Kidney epithelial cell (primary cell): ENCODE results near the gene SENP7. TPM values are rescaled to one million over a fixed set of nuclear protein-coding genes. Genes with fewer than 3 reads are reported as not detected.

Source experiments
- DNase-seq: peaks from one replicate; pipeline ENCODE4 v3.0.0-alpha.2; 2010; ENCODE audit warnings: low read depth
- H3K27me3 ChIP-seq: 2 replicates; pipeline ENCODE4 v1.6.0; 2011; ENCODE audit warnings: low read length; ENCODE audit not compliant: control insufficient read depth, insufficient read depth
- H3K36me3 ChIP-seq: 2 replicates; pipeline ENCODE4 v1.5.1; 2011; ENCODE audit warnings: low read length; ENCODE audit not compliant: control insufficient read depth, insufficient read depth
- H3K4me3 ChIP-seq: 2 replicates; pipeline ENCODE4 v1.5.1; 2011; ENCODE audit warnings: low read depth, mild to moderate bottlenecking, control low read depth, low read length
- CTCF ChIP-seq: IDR thresholded peaks from 2 replicates; pipeline ENCODE4 v1.5.1; 2011; ENCODE audit warnings: mild to moderate bottlenecking, moderate library complexity, low read length, control low read depth, inconsistent platforms; ENCODE audit not compliant: insufficient read depth, poor library complexity, severe bottlenecking
- total RNA-seq: library from RNA; depleted of rRNA; stranded (reverse); fragments of >200 nt; gene quantifications from 2 replicates; pipeline ENCODE4 v1.2.3, GENCODE V29; 2015

SENP7 gene
- total RNA-seq, 1 donor from 2014 or later = 15.6 TPM

- Histone ChIP-seq H3K4me3 (no peak overlapping the region), H3K27me3 (no peaks in the 10 kb centered on the region), H3K36me3 (no peaks in the 10 kb centered on the region)
- no peak for TF ChIP-seq CTCF
- DNase-seq = no peak
These were observed 121.5 kb downstream of the SENP7 start for GRCh38 chr3:101391413-101391950.

- Histone ChIP-seq H3K4me3 (no peak overlapping the region), H3K27me3 (no peaks in the 10 kb centered on the region), H3K36me3 (no peaks in the 10 kb centered on the region)
- no peak for DNase-seq
- no peak for TF ChIP-seq CTCF
These were observed 124.3 kb downstream of the SENP7 start for GRCh38 chr3:101388706-101389105.

- no peak for DNase-seq
These were observed 125.7 kb downstream of the SENP7 start for GRCh38 chr3:101387351-101387750.

GRCh38 chr3:101384426-101384825 lies 128.6 kb downstream of the SENP7 start:
- no peak overlapping the region for H3K4me3 ChIP-seq
- DNase-seq = no peak
- TF ChIP-seq CTCF = no peak
- no peaks in the 10 kb centered on the region for H3K36me3 ChIP-seq
- H3K27me3 ChIP-seq = no peaks in the 10 kb centered on the region

More at GRCh38 chr3:101387351-101387750, 125.7 kb downstream of the SENP7 start:
- Histone ChIP-seq H3K36me3 (no peaks in the 10 kb centered on the region), H3K27me3 (no peaks in the 10 kb centered on the region), H3K4me3 (no peak overlapping the region)
- TF ChIP-seq CTCF = no peak

GRCh38 chr3:101383656-101384055 lies 129.4 kb downstream of the SENP7 start:
- no peak for DNase-seq
- TF ChIP-seq CTCF = no peak
- no peaks in the 10 kb centered on the region for H3K27me3 ChIP-seq
- H3K36me3 ChIP-seq = no peaks in the 10 kb centered on the region
- H3K4me3 ChIP-seq = no peak overlapping the region

- no peak overlapping the region for H3K4me3 ChIP-seq
- DNase-seq = no peak
- no peak for TF ChIP-seq CTCF
- H3K27me3 ChIP-seq = no peaks in the 10 kb centered on the region
- H3K36me3 ChIP-seq = no peaks in the 10 kb centered on the region
These were observed 129.8 kb downstream of the SENP7 start for GRCh38 chr3:101383156-101383575.
